ENCODE results near the gene INTU. TPM values are rescaled to one million over a fixed set of nuclear protein-coding genes. Genes with fewer than 3 reads are reported as not detected.

The INTU gene
- total RNA-seq, 2 donors from 2014 or later = 0.05 to 0.15 TPM

GRCh38 chr4:127748957-127749356, 116.2 kb downstream of the INTU start:
- Mint-ChIP-seq H3K27me3 (peaks cover 17% of the 10 kb centered on the region), H3K36me3 (ENCODE audit: low read depth) (no peaks in the 10 kb centered on the region), H3K9me3 (peaks cover 7% of the 10 kb centered on the region), H3K4me3 (no peak overlapping the region), H3K4me1 (no peaks in the 10 kb centered on the region), H3K27ac (no peak overlapping the region)
- ATAC-seq (replicated peaks) = no peak

DNA sequence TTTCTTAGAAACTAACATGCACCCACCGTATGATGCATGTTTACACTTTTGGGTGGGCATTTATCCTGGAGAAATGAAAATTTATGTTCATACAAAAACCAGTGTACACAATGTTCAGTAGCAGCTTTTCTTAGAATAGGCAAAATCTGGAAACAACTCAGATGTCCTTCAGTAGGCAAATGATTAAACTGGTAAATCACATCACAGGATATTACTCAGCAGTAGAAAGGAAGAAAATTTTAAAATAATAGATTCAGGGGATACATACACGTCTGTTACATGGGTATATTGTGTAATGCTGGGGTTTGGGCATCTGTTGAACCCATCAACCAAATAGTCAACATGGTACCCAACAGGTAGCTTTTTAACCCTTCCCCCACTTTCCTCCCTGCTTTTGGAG, 124.1 kb downstream of the INTU start:
- H3K4me1 Mint-ChIP-seq = no peaks in the 10 kb centered on the region
- peaks cover 7% of the 10 kb centered on the region for H3K27me3 Mint-ChIP-seq
- ATAC-seq (replicated peaks) = no peak
- H3K36me3 Mint-ChIP-seq (ENCODE audit: low read depth) = no peaks in the 10 kb centered on the region
- H3K27ac Mint-ChIP-seq = no peak overlapping the region
- H3K9me3 Mint-ChIP-seq = peaks cover 4% of the 10 kb centered on the region
- H3K4me3 Mint-ChIP-seq = no peak overlapping the region

DNA sequence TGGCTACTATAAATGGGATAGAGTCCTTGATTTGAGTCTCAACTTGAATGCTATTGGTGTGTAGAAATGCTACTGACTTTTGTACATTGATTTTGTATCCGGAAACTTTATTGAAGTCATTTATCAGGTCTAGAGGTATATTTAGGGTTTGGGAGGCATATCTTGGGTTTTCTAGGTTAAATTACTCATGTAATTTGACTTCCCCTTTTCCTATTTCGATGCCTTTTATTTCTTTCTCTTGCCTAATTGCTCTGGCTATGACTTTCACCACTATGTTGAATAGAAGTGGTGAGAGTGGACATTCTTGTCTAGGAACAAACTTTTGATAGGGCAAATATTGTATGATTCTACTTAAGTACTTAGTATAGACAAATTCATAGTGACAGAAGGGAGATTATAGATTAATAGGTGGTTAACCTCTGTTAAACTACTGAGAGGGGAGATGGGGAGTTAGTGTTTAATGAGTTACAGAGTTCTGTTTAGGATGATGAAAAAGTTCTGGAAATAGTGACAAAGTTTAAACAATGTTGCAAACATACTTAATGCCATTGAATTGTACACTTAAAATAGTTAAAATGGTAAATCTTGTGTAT, 126.6 kb downstream of the INTU start:
- no peak for ATAC-seq (replicated peaks)
- no peaks in the 10 kb centered on the region for H3K4me1 Mint-ChIP-seq
- H3K27me3 Mint-ChIP-seq = peaks cover 4% of the 10 kb centered on the region
- no peaks in the 10 kb centered on the region for H3K36me3 Mint-ChIP-seq (ENCODE audit: low read depth)
- H3K27ac Mint-ChIP-seq = no peak overlapping the region
- peaks cover 4% of the 10 kb centered on the region for H3K9me3 Mint-ChIP-seq
- no peak overlapping the region for H3K4me3 Mint-ChIP-seq

- Mint-ChIP-seq H3K9me3 (peaks cover 4% of the 10 kb centered on the region), H3K4me1 (no peaks in the 10 kb centered on the region), H3K27ac (no peak overlapping the region), H3K4me3 (no peak overlapping the region), H3K27me3 (peaks cover 4% of the 10 kb centered on the region), H3K36me3 (ENCODE audit: low read depth) (no peaks in the 10 kb centered on the region)
- no peak for ATAC-seq (replicated peaks)
Observed at GRCh38 chr4:127759893-127760292, 127.1 kb downstream of the INTU start.

GRCh38 chr4:127771535-127772275, 138.9 kb downstream of the INTU start:
- Mint-ChIP-seq H3K4me1 (no peaks in the 10 kb centered on the region), H3K27me3 (peaks cover 35% of the 10 kb centered on the region), H3K27ac (no peak overlapping the region), H3K9me3 (no peaks in the 10 kb centered on the region), H3K36me3 (ENCODE audit: low read depth) (no peaks in the 10 kb centered on the region), H3K4me3 (no peak overlapping the region)
- no peak for ATAC-seq (replicated peaks)

- H3K9me3 Mint-ChIP-seq = no peaks in the 10 kb centered on the region
- no peak overlapping the region for H3K4me3 Mint-ChIP-seq
- no peaks in the 10 kb centered on the region for H3K36me3 Mint-ChIP-seq (ENCODE audit: low read depth)
- H3K27me3 Mint-ChIP-seq = peaks cover 44% of the 10 kb centered on the region
- H3K27ac Mint-ChIP-seq = no peak overlapping the region
- H3K4me1 Mint-ChIP-seq = no peaks in the 10 kb centered on the region
- no peak for ATAC-seq (replicated peaks)
Observed at GRCh38 chr4:127772769-127773671, 140.3 kb downstream of the INTU start.

GRCh38 chr4:127775843-127776242, 143.1 kb downstream of the INTU start:
- no peak overlapping the region for H3K4me3 Mint-ChIP-seq
- peaks cover 59% of the 10 kb centered on the region for H3K27me3 Mint-ChIP-seq
- H3K27ac Mint-ChIP-seq = no peak overlapping the region
- no peaks in the 10 kb centered on the region for H3K9me3 Mint-ChIP-seq
- H3K36me3 Mint-ChIP-seq (ENCODE audit: low read depth) = no peaks in the 10 kb centered on the region
- ATAC-seq (replicated peaks) = no peak
- H3K4me1 Mint-ChIP-seq = peaks cover 1% of the 10 kb centered on the region

Other genes with a start within 250 kb of the INTU start
- gene SLC25A31, start 97.4 kb downstream of the INTU start, total RNA-seq = not detected
- gene HSPA4L, start 149.4 kb downstream of the INTU start, total RNA-seq = 1 to 10 TPM; 2.4 to 3.1 TPM
- 10 to 100 TPM; 47.3 to 51.3 TPM for gene PLK4, start 247.9 kb downstream of the INTU start, total RNA-seq

Measured in activated T-helper 17 cell treated with anti-CD3 and anti-CD28 coated beads, Interleukin-2, amount 50 U/mL, for 72 hours (primary cell).